ENCODE results near the gene TIMM8A.

The TIMM8A gene

GRCh38 chrX:101385795-101386541 lies 37.4 kb upstream of the TIMM8A start, which contains the start of gene BTK:
Gene BTK (minus strand): TSS chrX:101386191. CDS start chrX:101375284, 10,907 bp downstream.
- peaks cover 55% of the 10 kb centered on the region for H3K4me1 ChIP-seq
- H3K36me3 ChIP-seq = no peaks in the 10 kb centered on the region; the same call in 1 of the 2 replicates
- no peak for TF ChIP-seq Cebpa-rat (IDR thresholded peaks at IDR 0.05)
- peak within 1 kb of the TSS; percentile 80 for H3K27ac ChIP-seq
- no peaks in the 10 kb centered on the region for H3K27me3 ChIP-seq
- peak within 1 kb of the TSS; percentile 79 for H3K4me2 ChIP-seq
- no peaks in the 10 kb centered on the region for H4K20me1 ChIP-seq
- peak within 1 kb of the TSS; percentile 72 for H3K4me3 ChIP-seq
- no peaks in the 10 kb centered on the region for H3K9me3 ChIP-seq
- H3K9ac ChIP-seq = peak within 1 kb of the TSS; percentile 87

GRCh38 chrX:101385026-101385684 lies 36.6 kb upstream of the TIMM8A start:
- no peaks in the 10 kb centered on the region for H3K9me3 ChIP-seq
- no peaks in the 10 kb centered on the region for H4K20me1 ChIP-seq
- peaks cover 52% of the 10 kb centered on the region for H3K4me1 ChIP-seq
- peak overlapping the region; percentile 87 for H3K9ac ChIP-seq
- no peaks in the 10 kb centered on the region for H3K27me3 ChIP-seq
- no peak for TF ChIP-seq Cebpa-rat (IDR thresholded peaks at IDR 0.05)
- peak overlapping the region; percentile 72 for H3K4me3 ChIP-seq
- H3K36me3 ChIP-seq = no peaks in the 10 kb centered on the region; the same call in 1 of the 2 replicates
- peak overlapping the region; percentile 79 for H3K4me2 ChIP-seq
- peak overlapping the region; percentile 80 for H3K27ac ChIP-seq

GRCh38 chrX:101383679-101384205 lies 35.2 kb upstream of the TIMM8A start:
- Histone ChIP-seq H3K27me3 (no peaks in the 10 kb centered on the region), H3K9ac (peak overlapping the region; percentile 87; the same call in 1 of the 2 replicates), H3K4me3 (peak overlapping the region; percentile 72), H3K27ac (peak overlapping the region; percentile 55), H3K4me2 (peak overlapping the region; percentile 79), H3K4me1 (peaks cover 64% of the 10 kb centered on the region), H3K36me3 (peaks cover 8% of the 10 kb centered on the region; the same call in 1 of the 2 replicates), H4K20me1 (no peaks in the 10 kb centered on the region), H3K9me3 (no peaks in the 10 kb centered on the region)
- no peak for TF ChIP-seq Cebpa-rat (IDR thresholded peaks at IDR 0.05)

- TF ChIP-seq Cebpa-rat (IDR thresholded peaks at IDR 0.05) = no peak
- Histone ChIP-seq H3K9ac (no peak overlapping the region), H3K4me3 (no peak overlapping the region), H3K9me3 (no peaks in the 10 kb centered on the region; the same call in 1 of the 2 replicates), H4K20me1 (no peaks in the 10 kb centered on the region), H3K27me3 (no peaks in the 10 kb centered on the region), H3K36me3 (peaks cover 43% of the 10 kb centered on the region), H3K4me2 (peak overlapping the region; percentile 67), H3K27ac (peak overlapping the region; percentile 71), H3K4me1 (peaks cover 74% of the 10 kb centered on the region)
These were observed 29.0 kb upstream of the TIMM8A start for GRCh38 chrX:101377547-101377946.

GRCh38 chrX:101370888-101371504 lies 22.5 kb upstream of the TIMM8A start:
- Histone ChIP-seq H3K4me3 (peak overlapping the region; percentile 43), H3K27ac (peak overlapping the region; percentile 85), H3K36me3 (peaks cover 46% of the 10 kb centered on the region), H4K20me1 (no peaks in the 10 kb centered on the region), H3K4me1 (peaks cover 89% of the 10 kb centered on the region), H3K9me3 (no peaks in the 10 kb centered on the region; the same call in 1 of the 2 replicates), H3K4me2 (peak overlapping the region; percentile 80), H3K9ac (peak overlapping the region; percentile 68), H3K27me3 (no peaks in the 10 kb centered on the region)
- no peak for TF ChIP-seq Cebpa-rat (IDR thresholded peaks at IDR 0.05)

- peak overlapping the region; percentile 80 for H3K4me2 ChIP-seq
- no peaks in the 10 kb centered on the region; the same call in 1 of the 2 replicates for H3K9me3 ChIP-seq
- peaks cover 88% of the 10 kb centered on the region for H3K4me1 ChIP-seq
- H3K27ac ChIP-seq = peak overlapping the region; percentile 85
- H4K20me1 ChIP-seq = no peaks in the 10 kb centered on the region
- peak overlapping the region; percentile 36 for H3K4me3 ChIP-seq
- TF ChIP-seq Cebpa-rat (IDR thresholded peaks at IDR 0.05) = no peak
- peaks cover 49% of the 10 kb centered on the region for H3K36me3 ChIP-seq
- no peaks in the 10 kb centered on the region for H3K27me3 ChIP-seq
- peak overlapping the region; percentile 68 for H3K9ac ChIP-seq
These were observed 21.1 kb upstream of the TIMM8A start for GRCh38 chrX:101369687-101370086.

- H3K9ac ChIP-seq = peak overlapping the region; percentile 54; the same call in 1 of the 2 replicates
- H3K4me1 ChIP-seq = peaks cover 93% of the 10 kb centered on the region
- H3K27ac ChIP-seq = peak overlapping the region; percentile 85
- no peaks in the 10 kb centered on the region for H3K9me3 ChIP-seq
- H3K27me3 ChIP-seq = no peaks in the 10 kb centered on the region
- H3K36me3 ChIP-seq = peaks cover 46% of the 10 kb centered on the region
- peak overlapping the region; percentile 80 for H3K4me2 ChIP-seq
- peak overlapping the region; percentile 36; the same call in 1 of the 2 replicates for H3K4me3 ChIP-seq
- TF ChIP-seq Cebpa-rat (IDR thresholded peaks at IDR 0.05) = no peak
- no peaks in the 10 kb centered on the region for H4K20me1 ChIP-seq
These were observed 20.3 kb upstream of the TIMM8A start for GRCh38 chrX:101368800-101369199.

GRCh38 chrX:101365301-101365795 lies 16.8 kb upstream of the TIMM8A start:
- Histone ChIP-seq H3K4me3 (no peak overlapping the region), H4K20me1 (no peaks in the 10 kb centered on the region), H3K9me3 (no peaks in the 10 kb centered on the region), H3K27me3 (no peaks in the 10 kb centered on the region), H3K27ac (0 out of 2 replicates have a peak overlapping the region, but pooled peaks have one; percentile 12), H3K4me1 (peaks cover 63% of the 10 kb centered on the region), H3K9ac (no peak overlapping the region), H3K36me3 (peaks cover 77% of the 10 kb centered on the region), H3K4me2 (no peak overlapping the region)
- TF ChIP-seq Cebpa-rat (IDR thresholded peaks at IDR 0.05) = no peak

GRCh38 chrX:101362757-101363156 lies 14.2 kb upstream of the TIMM8A start:
- H3K9me3 ChIP-seq = no peaks in the 10 kb centered on the region
- H3K4me1 ChIP-seq = peaks cover 37% of the 10 kb centered on the region
- TF ChIP-seq Cebpa-rat (IDR thresholded peaks at IDR 0.05) = no peak

More at GRCh38 chrX:101362757-101363156, 14.2 kb upstream of the TIMM8A start:
- no peak overlapping the region; the same call in 1 of the 2 replicates for H3K27ac ChIP-seq
- no peak overlapping the region for H3K9ac ChIP-seq
- H3K36me3 ChIP-seq = peaks cover 94% of the 10 kb centered on the region
- H3K4me2 ChIP-seq = no peak overlapping the region
- H3K27me3 ChIP-seq = no peaks in the 10 kb centered on the region
- no peaks in the 10 kb centered on the region for H4K20me1 ChIP-seq
- no peak overlapping the region for H3K4me3 ChIP-seq
